GM23338 (cell line): Measurements from ENCODE around the gene WDR5B. TPM values are rescaled to one million over a fixed set of nuclear protein-coding genes. Genes with fewer than 3 reads are reported as not detected.

Experiments
- ATAC-seq: fragments of 200-7000 bp; cut with Tn5 transposase; 3 replicates; pipeline ENCODE4 v1.9.1; 2020
- DNase-seq: peaks from one replicate; pipeline ENCODE4 v3.0.0-alpha.2; 2015; ENCODE audit warnings: low spot score
- H2AFZ ChIP-seq: fragments of 200-600 bp; sonication (generic); 2 replicates; pipeline ENCODE4 v1.8.0; 2016; ENCODE audit warnings: antibody characterized with exemption, mild to moderate bottlenecking, moderate library complexity
- H3F3A ChIP-seq: fragments of 200-600 bp; sonication (generic); replicated peaks from 2 replicates; pipeline ENCODE4 v1.8.0; 2017; ENCODE audit warnings: antibody characterized with exemption, mixed run types, low read depth
- H3K27ac ChIP-seq: fragments of 200-600 bp; sonication (generic); 2 replicates; pipeline ENCODE4 v1.6.1; 2016; ENCODE audit warnings: low read depth
- H3K27me3 ChIP-seq: fragments of 200-600 bp; sonication (generic); 2 replicates; pipeline ENCODE4 v1.8.0; 2016; ENCODE audit warnings: mild to moderate bottlenecking, mixed run types, moderate library complexity; ENCODE audit not compliant: insufficient read depth
- H3K36me3 ChIP-seq: fragments of 200-600 bp; sonication (generic); 2 replicates; pipeline ENCODE4 v1.8.0; 2016; ENCODE audit warnings: mild to moderate bottlenecking; ENCODE audit not compliant: insufficient read depth
- H3K4me1 ChIP-seq: fragments of 200-600 bp; sonication (generic); 2 replicates; pipeline ENCODE4 v1.8.0; 2016; ENCODE audit warnings: mild to moderate bottlenecking, moderate library complexity; ENCODE audit not compliant: insufficient read depth
- H3K4me2 ChIP-seq: fragments of 200-600 bp; sonication (generic); 2 replicates; pipeline ENCODE4 v1.7.1; 2017; ENCODE audit warnings: mixed run types
- H3K4me3 ChIP-seq: fragments of 200-600 bp; sonication (generic); 2 replicates; pipeline ENCODE4 v1.6.1; 2016; ENCODE audit warnings: mixed run types
- H3K79me2 ChIP-seq: fragments of 200-600 bp; sonication (generic); replicated peaks from 2 replicates; pipeline ENCODE4 v1.8.0; 2017; ENCODE audit warnings: mild to moderate bottlenecking; ENCODE audit not compliant: insufficient read depth
- H3K9me2 ChIP-seq: fragments of 200-600 bp; sonication (generic); 2 replicates; pipeline ENCODE4 v1.8.0; 2017; ENCODE audit not compliant: insufficient read depth
- H4K20me1 ChIP-seq: fragments of 200-600 bp; sonication (generic); replicated peaks from 2 replicates; pipeline ENCODE4 v1.8.0; 2017; ENCODE audit warnings: mild to moderate bottlenecking; ENCODE audit not compliant: insufficient read depth
- H3K27ac Mint-ChIP-seq: 2 replicates; pipeline ENCODE4 v1.8.0; 2020; ENCODE audit warnings: inconsistent platforms, mild to moderate bottlenecking, moderate library complexity, mixed read lengths
- H3K27me3 Mint-ChIP-seq: 3 replicates; pipeline ENCODE4 v1.8.0; 2022; ENCODE audit warnings: low read depth, mild to moderate bottlenecking, moderate library complexity, mixed read lengths, inconsistent platforms; ENCODE audit not compliant: insufficient read depth, poor library complexity
- H3K36me3 Mint-ChIP-seq: 3 replicates; pipeline ENCODE4 v1.8.0; 2021; ENCODE audit warnings: low read depth, mild to moderate bottlenecking, inconsistent platforms, moderate library complexity, mixed read lengths
- H3K4me1 Mint-ChIP-seq: 3 replicates; pipeline ENCODE4 v1.8.0; 2020; ENCODE audit warnings: mild to moderate bottlenecking, inconsistent platforms, mixed read lengths
- H3K4me3 Mint-ChIP-seq: 3 replicates; pipeline ENCODE4 v1.8.0; 2021; ENCODE audit warnings: moderate library complexity, mild to moderate bottlenecking, inconsistent platforms, mixed read lengths
- H3K9me3 Mint-ChIP-seq: 3 replicates; pipeline ENCODE4 v1.8.0; 2020; ENCODE audit warnings: moderate library complexity, mild to moderate bottlenecking, inconsistent platforms, mixed read lengths
- CREB1 ChIP-seq: fragments of 250-450 bp; sonication (Bioruptor Pico); IDR thresholded peaks from 2 replicates; pipeline ENCODE4 v1.5.0; 2020; ENCODE audit warnings: low read depth, mild to moderate bottlenecking, moderate library complexity
- EZH2 ChIP-seq: fragments of 200-600 bp; sonication (generic); IDR thresholded peaks from one replicate; pipeline ENCODE4 v1.8.0; 2017; ENCODE audit warnings: antibody characterized with exemption, mild to moderate bottlenecking, low read depth; ENCODE audit not compliant: unreplicated experiment
- STAT1 ChIP-seq: IDR thresholded peaks from one replicate; pipeline ENCODE4 v1.6.1; 2016; ENCODE audit warnings: antibody characterized with exemption; ENCODE audit not compliant: unreplicated experiment
- ZNF114 ChIP-seq: fragments of 250-450 bp; sonication (Bioruptor Pico); IDR thresholded peaks from 2 replicates; pipeline ENCODE4 v1.5.0; 2020; ENCODE audit warnings: mild to moderate bottlenecking, moderate library complexity
- ZNF331 ChIP-seq: fragments of 250-450 bp; sonication (Bioruptor Pico); IDR thresholded peaks from 2 replicates; pipeline ENCODE4 v1.5.0; 2020; ENCODE audit warnings: low read depth, mild to moderate bottlenecking, moderate library complexity
- polyA plus RNA-seq: library from polyadenylated mRNA; unstranded; fragments of >200 nt; fragmentation: Nextera tagmentation; extraction: Ambion mirVana; gene quantifications from 2 replicates; pipeline ENCODE4 v1.2.1, GENCODE V29; 2016
- total RNA-seq: library from RNA; depleted of rRNA; stranded (reverse); fragments of >200 nt; shearing (Covaris generic); gene quantifications from 2 replicates; pipeline ENCODE4 v1.2.3, GENCODE V29; 2014
- TF ChIP-seq, protein P1 (sequence below): fragments of 250-450 bp; sonication (Bioruptor Pico); IDR thresholded peaks from 2 replicates; pipeline ENCODE4 v1.5.0; 2020; ENCODE audit warnings: mild to moderate bottlenecking, moderate library complexity
- TF ChIP-seq, protein P2 (sequence below): IDR thresholded peaks from one replicate; pipeline ENCODE4 v1.6.1; 2018; ENCODE audit warnings: antibody characterized with exemption; ENCODE audit not compliant: unreplicated experiment
- TF ChIP-seq, protein P3 (sequence below): IDR thresholded peaks from 2 replicates; pipeline ENCODE4 v1.6.1; 2016; ENCODE audit warnings: antibody characterized with exemption

The WDR5B gene
- total and polyA plus RNA-seq, 2 experiments from 2014 or later = 0.81 to 2.7 TPM

DNA sequence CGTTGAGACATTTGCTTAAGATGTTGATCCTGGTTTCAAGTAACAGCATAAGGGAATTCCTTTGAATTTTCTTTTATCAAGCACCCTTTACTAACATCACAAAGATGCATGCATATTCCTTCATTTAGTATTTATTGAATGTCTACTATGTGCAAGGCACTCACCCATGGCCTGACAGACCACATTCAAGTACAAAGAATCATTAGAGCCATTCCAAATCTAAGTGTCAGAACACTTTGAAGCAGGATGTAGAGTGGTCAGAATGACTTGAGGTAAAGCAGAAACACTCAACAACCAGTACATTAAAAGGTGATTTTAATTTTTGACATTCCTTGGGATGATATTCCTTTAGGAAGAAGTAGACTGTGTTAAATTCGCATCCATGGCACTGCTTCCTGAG is 6.0 kb upstream of the WDR5B start:
- no peaks in the 10 kb centered on the region; the same call in 1 of the 2 replicates for H4K20me1 ChIP-seq
- ATAC-seq = no peak
- Mint-ChIP-seq H3K27me3 (no peaks in the 10 kb centered on the region), H3K9me3 (no peaks in the 10 kb centered on the region), H3K4me3 (no peak overlapping the region), H3K4me1 (peaks cover 4% of the 10 kb centered on the region; the same call in 2 of the 3 replicates), H3K36me3 (peaks cover 26% of the 10 kb centered on the region), H3K27ac (no peak overlapping the region)
- H3F3A ChIP-seq = peaks cover 3% of the 10 kb centered on the region; the same call in 1 of the 2 replicates
- DNase-seq = no peak
- H3K79me2 ChIP-seq = peaks cover 11% of the 10 kb centered on the region
- H3K4me3 ChIP-seq = no peak overlapping the region
- no peak overlapping the region for H2AFZ ChIP-seq
- H3K27me3 ChIP-seq = no peaks in the 10 kb centered on the region
- TF ChIP-seq ZNF114 (CRISPR knock-in tag) (no peak), EZH2 (no peak), CREB1 (CRISPR knock-in tag) (no peak), ZNF331 (CRISPR knock-in tag) (no peak), STAT1 (no peak)
- TF ChIP-seq, protein P1, sequence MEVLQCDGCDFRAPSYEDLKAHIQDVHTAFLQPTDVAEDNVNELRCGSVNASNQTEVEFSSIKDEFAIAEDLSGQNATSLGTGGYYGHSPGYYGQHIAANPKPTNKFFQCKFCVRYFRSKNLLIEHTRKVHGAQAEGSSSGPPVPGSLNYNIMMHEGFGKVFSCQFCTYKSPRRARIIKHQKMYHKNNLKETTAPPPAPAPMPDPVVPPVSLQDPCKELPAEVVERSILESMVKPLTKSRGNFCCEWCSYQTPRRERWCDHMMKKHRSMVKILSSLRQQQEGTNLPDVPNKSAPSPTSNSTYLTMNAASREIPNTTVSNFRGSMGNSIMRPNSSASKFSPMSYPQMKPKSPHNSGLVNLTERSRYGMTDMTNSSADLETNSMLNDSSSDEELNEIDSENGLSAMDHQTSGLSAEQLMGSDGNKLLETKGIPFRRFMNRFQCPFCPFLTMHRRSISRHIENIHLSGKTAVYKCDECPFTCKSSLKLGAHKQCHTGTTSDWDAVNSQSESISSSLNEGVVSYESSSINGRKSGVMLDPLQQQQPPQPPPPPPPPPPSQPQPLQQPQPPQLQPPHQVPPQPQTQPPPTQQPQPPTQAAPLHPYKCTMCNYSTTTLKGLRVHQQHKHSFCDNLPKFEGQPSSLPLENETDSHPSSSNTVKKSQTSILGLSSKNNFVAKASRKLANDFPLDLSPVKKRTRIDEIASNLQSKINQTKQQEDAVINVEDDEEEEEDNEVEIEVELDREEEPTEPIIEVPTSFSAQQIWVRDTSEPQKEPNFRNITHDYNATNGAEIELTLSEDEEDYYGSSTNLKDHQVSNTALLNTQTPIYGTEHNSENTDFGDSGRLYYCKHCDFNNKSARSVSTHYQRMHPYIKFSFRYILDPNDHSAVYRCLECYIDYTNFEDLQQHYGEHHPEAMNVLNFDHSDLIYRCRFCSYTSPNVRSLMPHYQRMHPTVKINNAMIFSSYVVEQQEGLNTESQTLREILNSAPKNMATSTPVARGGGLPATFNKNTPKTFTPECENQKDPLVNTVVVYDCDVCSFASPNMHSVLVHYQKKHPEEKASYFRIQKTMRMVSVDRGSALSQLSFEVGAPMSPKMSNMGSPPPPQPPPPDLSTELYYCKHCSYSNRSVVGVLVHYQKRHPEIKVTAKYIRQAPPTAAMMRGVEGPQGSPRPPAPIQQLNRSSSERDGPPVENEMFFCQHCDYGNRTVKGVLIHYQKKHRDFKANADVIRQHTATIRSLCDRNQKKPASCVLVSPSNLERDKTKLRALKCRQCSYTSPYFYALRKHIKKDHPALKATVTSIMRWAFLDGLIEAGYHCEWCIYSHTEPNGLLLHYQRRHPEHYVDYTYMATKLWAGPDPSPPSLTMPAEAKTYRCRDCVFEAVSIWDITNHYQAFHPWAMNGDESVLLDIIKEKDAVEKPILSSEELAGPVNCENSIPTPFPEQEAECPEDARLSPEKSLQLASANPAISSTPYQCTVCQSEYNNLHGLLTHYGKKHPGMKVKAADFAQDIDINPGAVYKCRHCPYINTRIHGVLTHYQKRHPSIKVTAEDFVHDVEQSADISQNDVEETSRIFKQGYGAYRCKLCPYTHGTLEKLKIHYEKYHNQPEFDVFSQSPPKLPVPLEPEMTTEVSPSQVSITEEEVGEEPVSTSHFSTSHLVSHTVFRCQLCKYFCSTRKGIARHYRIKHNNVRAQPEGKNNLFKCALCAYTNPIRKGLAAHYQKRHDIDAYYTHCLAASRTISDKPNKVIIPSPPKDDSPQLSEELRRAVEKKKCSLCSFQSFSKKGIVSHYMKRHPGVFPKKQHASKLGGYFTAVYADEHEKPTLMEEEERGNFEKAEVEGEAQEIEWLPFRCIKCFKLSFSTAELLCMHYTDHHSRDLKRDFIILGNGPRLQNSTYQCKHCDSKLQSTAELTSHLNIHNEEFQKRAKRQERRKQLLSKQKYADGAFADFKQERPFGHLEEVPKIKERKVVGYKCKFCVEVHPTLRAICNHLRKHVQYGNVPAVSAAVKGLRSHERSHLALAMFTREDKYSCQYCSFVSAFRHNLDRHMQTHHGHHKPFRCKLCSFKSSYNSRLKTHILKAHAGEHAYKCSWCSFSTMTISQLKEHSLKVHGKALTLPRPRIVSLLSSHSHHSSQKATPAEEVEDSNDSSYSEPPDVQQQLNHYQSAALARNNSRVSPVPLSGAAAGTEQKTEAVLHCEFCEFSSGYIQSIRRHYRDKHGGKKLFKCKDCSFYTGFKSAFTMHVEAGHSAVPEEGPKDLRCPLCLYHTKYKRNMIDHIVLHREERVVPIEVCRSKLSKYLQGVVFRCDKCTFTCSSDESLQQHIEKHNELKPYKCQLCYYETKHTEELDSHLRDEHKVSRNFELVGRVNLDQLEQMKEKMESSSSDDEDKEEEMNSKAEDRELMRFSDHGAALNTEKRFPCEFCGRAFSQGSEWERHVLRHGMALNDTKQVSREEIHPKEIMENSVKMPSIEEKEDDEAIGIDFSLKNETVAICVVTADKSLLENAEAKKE (CRISPR knock-in tag) = no peak
- TF ChIP-seq, protein P2, sequence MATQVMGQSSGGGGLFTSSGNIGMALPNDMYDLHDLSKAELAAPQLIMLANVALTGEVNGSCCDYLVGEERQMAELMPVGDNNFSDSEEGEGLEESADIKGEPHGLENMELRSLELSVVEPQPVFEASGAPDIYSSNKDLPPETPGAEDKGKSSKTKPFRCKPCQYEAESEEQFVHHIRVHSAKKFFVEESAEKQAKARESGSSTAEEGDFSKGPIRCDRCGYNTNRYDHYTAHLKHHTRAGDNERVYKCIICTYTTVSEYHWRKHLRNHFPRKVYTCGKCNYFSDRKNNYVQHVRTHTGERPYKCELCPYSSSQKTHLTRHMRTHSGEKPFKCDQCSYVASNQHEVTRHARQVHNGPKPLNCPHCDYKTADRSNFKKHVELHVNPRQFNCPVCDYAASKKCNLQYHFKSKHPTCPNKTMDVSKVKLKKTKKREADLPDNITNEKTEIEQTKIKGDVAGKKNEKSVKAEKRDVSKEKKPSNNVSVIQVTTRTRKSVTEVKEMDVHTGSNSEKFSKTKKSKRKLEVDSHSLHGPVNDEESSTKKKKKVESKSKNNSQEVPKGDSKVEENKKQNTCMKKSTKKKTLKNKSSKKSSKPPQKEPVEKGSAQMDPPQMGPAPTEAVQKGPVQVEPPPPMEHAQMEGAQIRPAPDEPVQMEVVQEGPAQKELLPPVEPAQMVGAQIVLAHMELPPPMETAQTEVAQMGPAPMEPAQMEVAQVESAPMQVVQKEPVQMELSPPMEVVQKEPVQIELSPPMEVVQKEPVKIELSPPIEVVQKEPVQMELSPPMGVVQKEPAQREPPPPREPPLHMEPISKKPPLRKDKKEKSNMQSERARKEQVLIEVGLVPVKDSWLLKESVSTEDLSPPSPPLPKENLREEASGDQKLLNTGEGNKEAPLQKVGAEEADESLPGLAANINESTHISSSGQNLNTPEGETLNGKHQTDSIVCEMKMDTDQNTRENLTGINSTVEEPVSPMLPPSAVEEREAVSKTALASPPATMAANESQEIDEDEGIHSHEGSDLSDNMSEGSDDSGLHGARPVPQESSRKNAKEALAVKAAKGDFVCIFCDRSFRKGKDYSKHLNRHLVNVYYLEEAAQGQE = no peak
- TF ChIP-seq, protein P3, sequence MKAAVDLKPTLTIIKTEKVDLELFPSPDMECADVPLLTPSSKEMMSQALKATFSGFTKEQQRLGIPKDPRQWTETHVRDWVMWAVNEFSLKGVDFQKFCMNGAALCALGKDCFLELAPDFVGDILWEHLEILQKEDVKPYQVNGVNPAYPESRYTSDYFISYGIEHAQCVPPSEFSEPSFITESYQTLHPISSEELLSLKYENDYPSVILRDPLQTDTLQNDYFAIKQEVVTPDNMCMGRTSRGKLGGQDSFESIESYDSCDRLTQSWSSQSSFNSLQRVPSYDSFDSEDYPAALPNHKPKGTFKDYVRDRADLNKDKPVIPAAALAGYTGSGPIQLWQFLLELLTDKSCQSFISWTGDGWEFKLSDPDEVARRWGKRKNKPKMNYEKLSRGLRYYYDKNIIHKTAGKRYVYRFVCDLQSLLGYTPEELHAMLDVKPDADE = no peak
- H3K36me3 ChIP-seq = peaks cover 11% of the 10 kb centered on the region; the same call in 1 of the 2 replicates
- H3K4me1 ChIP-seq = peaks cover 25% of the 10 kb centered on the region
- no peak overlapping the region for H3K4me2 ChIP-seq
- H3K27ac ChIP-seq = no peak overlapping the region
- H3K9me2 ChIP-seq = no peaks in the 10 kb centered on the region
